Osteoblast (primary cell): ENCODE data around the gene TYMP. TPM values are rescaled to one million over a fixed set of nuclear protein-coding genes. Genes with fewer than 3 reads are reported as not detected.

ENCODE experiments used
- DNase-seq: peaks from one replicate; pipeline ENCODE4 v3.0.0; 2011; ENCODE audit warnings: low spot score, mixed read lengths; ENCODE audit not compliant: insufficient read length; ENCODE audit errors: missing footprints
- H2AFZ ChIP-seq: 2 replicates; pipeline ENCODE4 v1.6.0; 2011; ENCODE audit warnings: mild to moderate bottlenecking, low read length
- H3K27ac ChIP-seq: 2 replicates; pipeline ENCODE4 v1.5.1; 2011; ENCODE audit warnings: mild to moderate bottlenecking, low read depth, low read length, moderate library complexity
- H3K27me3 ChIP-seq: 2 replicates; pipeline ENCODE4 v1.6.0; 2012; ENCODE audit warnings: mild to moderate bottlenecking, control low read depth, inconsistent platforms, low read length, moderate library complexity; ENCODE audit not compliant: insufficient read depth
- H3K36me3 ChIP-seq: 2 replicates; pipeline ENCODE4 v1.5.1; 2011; ENCODE audit warnings: mild to moderate bottlenecking, low read length, control low read depth, moderate library complexity; ENCODE audit not compliant: insufficient read depth
- H3K4me1 ChIP-seq: 2 replicates; pipeline ENCODE4 v1.5.1; 2011; ENCODE audit warnings: mild to moderate bottlenecking, low read length, control low read depth, moderate library complexity; ENCODE audit not compliant: insufficient read depth
- H3K4me2 ChIP-seq: 2 replicates; pipeline ENCODE4 v1.6.0; 2011; ENCODE audit warnings: mild to moderate bottlenecking, low read length; ENCODE audit not compliant: insufficient read depth
- H3K4me3 ChIP-seq: fragments of 200-600 bp; sonication (generic); 3 replicates; pipeline ENCODE4 v1.5.1; 2012; ENCODE audit warnings: mild to moderate bottlenecking, low read length, inconsistent platforms; ENCODE audit not compliant: insufficient read depth
- H3K79me2 ChIP-seq: 2 replicates; pipeline ENCODE4 v1.6.0; 2012; ENCODE audit warnings: mild to moderate bottlenecking, low read length, control low read depth, inconsistent platforms; ENCODE audit not compliant: insufficient read depth
- H3K9me3 ChIP-seq: 2 replicates; pipeline ENCODE4 v1.5.1; 2011; ENCODE audit warnings: low read depth, low read length, control low read depth
- H4K20me1 ChIP-seq: 2 replicates; pipeline ENCODE4 v1.6.0; 2012; ENCODE audit warnings: mild to moderate bottlenecking, low read length, control low read depth; ENCODE audit not compliant: insufficient read depth
- CTCF ChIP-seq: IDR thresholded peaks from 2 replicates; pipeline ENCODE4 v1.5.1; 2011; ENCODE audit warnings: mild to moderate bottlenecking, low read depth, low read length, moderate library complexity; ENCODE audit errors: extremely low read depth
- total RNA-seq: library from RNA; depleted of rRNA; stranded (reverse); fragments of >200 nt; gene quantifications from 2 replicates; pipeline ENCODE4 v1.2.3, GENCODE V29; 2012

TYMP gene
- total RNA-seq, 1 donor = 30.0 TPM

DNA sequence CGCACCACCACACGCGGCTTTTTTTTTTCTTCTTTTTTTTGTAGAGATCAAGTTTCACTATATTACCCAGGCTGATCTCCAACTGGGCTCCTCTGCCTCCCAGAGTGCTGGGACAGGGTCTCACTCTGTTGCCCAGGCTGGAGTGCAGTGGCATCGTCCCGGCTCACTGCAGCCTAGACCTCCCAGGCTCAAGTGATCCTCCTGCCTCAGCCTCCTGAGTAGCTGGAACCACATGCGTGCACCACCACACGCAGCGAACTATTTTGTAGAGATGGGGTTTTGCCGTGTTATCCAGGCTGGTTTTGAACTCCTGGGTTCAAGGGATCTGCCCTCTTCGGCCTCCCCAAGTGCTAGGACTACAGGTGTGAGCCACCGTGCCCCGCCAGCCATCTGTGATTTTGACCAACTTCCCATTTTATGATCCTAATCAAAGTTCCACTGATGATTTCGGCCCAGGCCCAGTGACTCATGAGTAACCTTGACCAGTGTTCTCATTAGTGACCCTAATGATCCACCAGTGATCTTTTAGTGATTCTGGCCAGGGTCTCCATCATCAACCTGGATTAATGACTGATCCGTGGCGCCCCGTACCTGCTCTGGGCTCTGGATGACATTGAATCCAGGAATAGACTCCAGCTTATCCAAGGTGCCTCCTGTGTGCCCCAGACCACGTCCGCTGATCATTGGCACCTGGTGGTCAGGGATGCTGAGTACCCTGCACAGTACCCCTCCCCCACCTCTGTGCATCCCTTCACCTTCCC, 1.7 kb downstream of the TYMP start:
- H3K4me2 ChIP-seq = no peak overlapping the region
- DNase-seq = peak; percentile 86
- no peak for TF ChIP-seq CTCF
- no peak overlapping the region for H3K4me3 ChIP-seq
- H3K79me2 ChIP-seq = peaks cover 19% of the 10 kb centered on the region
- H3K9me3 ChIP-seq = no peaks in the 10 kb centered on the region
- no peaks in the 10 kb centered on the region for H3K27me3 ChIP-seq
- no peak overlapping the region for H3K27ac ChIP-seq
- no peak overlapping the region for H2AFZ ChIP-seq
- peaks cover 8% of the 10 kb centered on the region for H3K36me3 ChIP-seq
- H4K20me1 ChIP-seq = peaks cover 24% of the 10 kb centered on the region
- peaks cover 29% of the 10 kb centered on the region for H3K4me1 ChIP-seq

GRCh38 chr22:50526834-50527801, 2.7 kb downstream of the TYMP start:
- Histone ChIP-seq H4K20me1 (peaks cover 29% of the 10 kb centered on the region), H3K27me3 (no peaks in the 10 kb centered on the region), H3K79me2 (peaks cover 28% of the 10 kb centered on the region), H2AFZ (peak overlapping the region; percentile 50), H3K4me1 (peaks cover 29% of the 10 kb centered on the region), H3K36me3 (peaks cover 15% of the 10 kb centered on the region), H3K4me3 (peak overlapping the region; percentile 86), H3K4me2 (peak overlapping the region; percentile 96), H3K9me3 (no peaks in the 10 kb centered on the region), H3K27ac (no peak overlapping the region)
- peak; percentile 91 for DNase-seq
- TF ChIP-seq CTCF = no peak

DNA sequence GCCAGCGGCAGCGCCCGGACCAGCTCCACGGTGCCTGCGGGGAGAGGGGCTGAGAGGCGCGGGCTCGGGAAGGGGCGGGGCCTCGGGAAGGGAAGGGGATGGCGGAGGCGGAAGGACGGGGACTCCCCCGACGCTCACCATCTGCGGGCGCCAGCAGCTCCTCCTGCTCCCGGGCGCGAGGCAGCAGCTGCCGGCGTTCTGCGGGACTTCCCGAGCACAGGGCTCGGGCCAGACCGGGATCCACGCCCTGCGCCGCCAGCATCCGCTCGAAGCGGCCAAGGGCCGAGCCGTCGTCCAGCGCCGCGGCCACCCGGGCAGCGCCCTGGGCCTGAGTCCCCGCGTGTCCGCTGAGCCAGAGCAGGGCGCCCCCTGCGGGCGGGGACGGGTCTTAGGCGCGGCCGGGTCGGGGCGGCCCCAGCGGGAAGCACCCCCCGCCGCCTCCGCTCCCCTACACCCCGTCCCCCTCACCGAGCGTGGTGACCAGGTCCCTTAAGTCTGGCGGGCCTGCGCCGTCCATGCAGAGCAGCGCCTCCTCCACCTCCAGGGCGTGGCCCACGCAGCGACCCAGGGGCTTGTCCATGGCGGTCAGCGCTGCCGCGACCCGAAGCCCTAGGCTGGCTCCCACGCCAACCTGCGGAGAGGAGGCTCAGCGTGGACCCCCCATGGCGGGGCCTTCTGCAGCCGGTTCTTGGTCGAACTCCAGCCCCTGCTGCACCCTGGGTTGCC, 3.5 kb downstream of the TYMP start:
- peak overlapping the region; percentile 56 for H3K27ac ChIP-seq
- no peaks in the 10 kb centered on the region for H3K9me3 ChIP-seq
- H3K36me3 ChIP-seq = peaks cover 15% of the 10 kb centered on the region
- peaks cover 30% of the 10 kb centered on the region for H3K79me2 ChIP-seq
- peak overlapping the region; percentile 96 for H3K4me2 ChIP-seq
- no peaks in the 10 kb centered on the region for H3K27me3 ChIP-seq
- peaks cover 23% of the 10 kb centered on the region for H3K4me1 ChIP-seq
- peak; percentile 43 for TF ChIP-seq CTCF
- peak overlapping the region; percentile 86 for H3K4me3 ChIP-seq
- peak; percentile 98 for DNase-seq
- H2AFZ ChIP-seq = peak overlapping the region; percentile 50
- H4K20me1 ChIP-seq = peaks cover 29% of the 10 kb centered on the region
